ENCODE results near the gene FAM181B.

DNA sequence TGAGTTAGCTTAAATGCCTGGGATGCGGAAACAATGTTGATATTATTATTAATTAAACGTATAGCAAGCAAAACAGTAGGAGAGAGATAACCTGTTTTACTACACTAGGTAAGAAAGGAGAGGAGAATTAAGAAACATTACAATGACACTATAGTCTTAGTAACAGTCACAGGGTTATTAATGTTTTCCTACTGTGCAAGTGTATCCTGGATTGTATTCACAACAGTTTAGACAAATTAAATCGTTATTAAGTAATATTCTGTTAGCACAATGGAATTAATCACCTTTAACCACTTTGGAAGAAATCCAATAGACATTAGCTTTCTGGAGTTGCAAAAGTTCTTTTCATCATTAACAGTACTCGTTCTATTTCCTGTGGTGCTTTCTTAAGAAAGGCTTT is 3.4 kb downstream of the FAM181B start:
- TF ChIP-seq POLR2A (IDR thresholded peaks at IDR 0.05) (no peak), CTCF (IDR thresholded peaks at IDR 0.05) (no peak)

Measured in lower leg skin (tissue), 3 donors.